Body of pancreas (tissue), 4 donors: Measurements from ENCODE around the gene NPHP4. TPM values are rescaled to one million over a fixed set of nuclear protein-coding genes. Genes with fewer than 3 reads are reported as not detected.

Experiments
- ATAC-seq: fragments of 150-250 bp; one replicate; pipeline ENCODE4 v1.9.1; 2016
- DNase-seq, 4 donors: peaks; one replicate each; pipeline ENCODE4 v3.0.0-alpha.2; 2019
- H3K27ac ChIP-seq, 4 donors: fragments of 200-600 bp; sonication (generic); 1 replicate in 3 of 4; 2 replicates in 1 of 4; pipeline versions ENCODE4 v1.5.1 to v1.6.1; 2016 to 2019; ENCODE audit warnings: mild to moderate bottlenecking in 1 of 4, mixed read lengths in 1 of 4, moderate library complexity in 1 of 4
- H3K27me3 ChIP-seq, 2 donors: fragments of 200-600 bp; sonication (generic); one replicate each; pipeline ENCODE4 v1.6.0; 2016; ENCODE audit warnings: mild to moderate bottlenecking in 1 of 2
- H3K36me3 ChIP-seq, 2 donors: fragments of 200-600 bp; sonication (generic); replicated peaks in 1 of 2; 2 replicates each; pipeline ENCODE4 v1.5.1; 2016; ENCODE audit warnings: low read depth in 2 of 2; ENCODE audit not compliant: insufficient read depth in 1 of 2
- H3K4me1 ChIP-seq: fragments of 200-600 bp; sonication (generic); one replicate; pipeline ENCODE4 v1.6.0; 2016
- H3K4me3 ChIP-seq, 2 donors: fragments of 200-600 bp; sonication (generic); 1 replicate in 1 of 2; 2 replicates in 1 of 2; pipeline ENCODE4 v1.5.1; 2016 to 2019
- H3K9me3 ChIP-seq, 3 donors: fragments of 200-600 bp; sonication (generic); 1 replicate in 2 of 3; 2 replicates in 1 of 3; pipeline ENCODE4 v1.5.1; 2016
- POLR2A ChIP-seq, 3 donors: fragments of 450-650 bp; IDR thresholded peaks; one replicate each; pipeline ENCODE4 v1.6.1; 2016; ENCODE audit warnings: antibody characterized with exemption in 3 of 3, mild to moderate bottlenecking in 2 of 3
- WGBS, 2 donors: methylation state at CpG; one replicate each; pipeline ENCODE4 v1.1.5; 2017; 5-methylcytosine and 5-hydroxymethylcytosine counted together
- intact Hi-C: fragments of 100-400 bp; cut with DNase I; formaldehyde crosslinking; loops from one replicate; pipeline ENCODE4 v1.15.1; 2023
- total RNA-seq, 2 donors: library from RNA; depleted of rRNA; stranded (reverse); fragments of >200 nt; gene quantifications; one replicate each; pipeline ENCODE4 v1.1.0, GENCODE V29; 2016
- TF ChIP-seq, protein P1 (sequence below), 7 experiments: fragments of 450-650 bp in 4 of 7; fragments of 200-600 bp in 3 of 7; sonication (generic) in 3 of 7; IDR thresholded peaks; one replicate each; pipeline ENCODE4 v1.5.1; 2016 to 2019; ENCODE audit warnings: antibody characterized with exemption in 7 of 7

The NPHP4 gene
- total RNA-seq, 2 donors from 2014 or later, result 10.4 to 48.5 TPM

DNA sequence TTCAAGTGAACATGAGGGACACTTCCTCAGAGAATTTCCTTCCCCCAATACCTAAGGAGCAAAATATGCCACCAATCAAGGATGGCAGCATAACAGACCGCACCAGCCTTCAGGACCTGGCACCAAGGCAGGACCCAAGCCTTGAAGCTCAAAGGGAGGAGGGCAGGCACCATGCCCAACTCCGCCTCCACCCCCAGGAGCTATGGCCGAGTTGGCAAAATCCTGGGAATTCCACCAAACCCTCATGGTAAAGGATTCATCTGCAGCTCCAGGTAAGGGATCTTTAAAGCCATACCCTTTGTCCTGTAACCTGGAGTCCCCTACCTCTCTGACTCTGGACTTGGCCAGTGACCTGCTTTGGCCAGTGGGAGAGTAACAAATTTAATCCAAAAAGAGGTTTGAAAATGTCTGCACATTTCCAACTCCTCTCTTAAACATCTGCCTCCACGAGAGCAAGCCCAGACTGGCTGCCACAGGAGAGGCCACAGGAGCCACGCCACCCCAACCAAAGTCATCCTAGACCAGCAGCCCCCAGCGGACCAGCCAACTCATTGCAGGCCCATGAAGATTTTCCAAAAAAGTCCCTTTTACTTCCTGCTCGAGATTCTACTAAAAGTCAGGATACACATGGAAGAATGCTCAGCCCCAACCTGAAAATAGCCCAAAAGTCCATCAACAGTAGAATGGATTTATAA is 41.9 kb downstream of the NPHP4 start:
- no peak for DNase-seq
- Histone ChIP-seq H3K4me1 (no peaks in the 10 kb centered on the region), H3K27ac (no peak overlapping the region), H3K9me3 (no peaks in the 10 kb centered on the region), H3K36me3 (peaks cover 0 to 5% of the 10 kb centered on the region in 2 donors), H3K4me3 (no peak overlapping the region), H3K27me3 (no peaks in the 10 kb centered on the region)
- TF ChIP-seq, protein P1, sequence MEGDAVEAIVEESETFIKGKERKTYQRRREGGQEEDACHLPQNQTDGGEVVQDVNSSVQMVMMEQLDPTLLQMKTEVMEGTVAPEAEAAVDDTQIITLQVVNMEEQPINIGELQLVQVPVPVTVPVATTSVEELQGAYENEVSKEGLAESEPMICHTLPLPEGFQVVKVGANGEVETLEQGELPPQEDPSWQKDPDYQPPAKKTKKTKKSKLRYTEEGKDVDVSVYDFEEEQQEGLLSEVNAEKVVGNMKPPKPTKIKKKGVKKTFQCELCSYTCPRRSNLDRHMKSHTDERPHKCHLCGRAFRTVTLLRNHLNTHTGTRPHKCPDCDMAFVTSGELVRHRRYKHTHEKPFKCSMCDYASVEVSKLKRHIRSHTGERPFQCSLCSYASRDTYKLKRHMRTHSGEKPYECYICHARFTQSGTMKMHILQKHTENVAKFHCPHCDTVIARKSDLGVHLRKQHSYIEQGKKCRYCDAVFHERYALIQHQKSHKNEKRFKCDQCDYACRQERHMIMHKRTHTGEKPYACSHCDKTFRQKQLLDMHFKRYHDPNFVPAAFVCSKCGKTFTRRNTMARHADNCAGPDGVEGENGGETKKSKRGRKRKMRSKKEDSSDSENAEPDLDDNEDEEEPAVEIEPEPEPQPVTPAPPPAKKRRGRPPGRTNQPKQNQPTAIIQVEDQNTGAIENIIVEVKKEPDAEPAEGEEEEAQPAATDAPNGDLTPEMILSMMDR (IDR thresholded peaks at IDR 0.05), result no peak
- no peak for TF ChIP-seq POLR2A (IDR thresholded peaks at IDR 0.05)
- intact Hi-C loops, result no loop called here
- ATAC-seq, result no peak
- 74 to 81% methylated on average over 6 to 7 of the region's 7 CpGs for WGBS, 2 donors

DNA sequence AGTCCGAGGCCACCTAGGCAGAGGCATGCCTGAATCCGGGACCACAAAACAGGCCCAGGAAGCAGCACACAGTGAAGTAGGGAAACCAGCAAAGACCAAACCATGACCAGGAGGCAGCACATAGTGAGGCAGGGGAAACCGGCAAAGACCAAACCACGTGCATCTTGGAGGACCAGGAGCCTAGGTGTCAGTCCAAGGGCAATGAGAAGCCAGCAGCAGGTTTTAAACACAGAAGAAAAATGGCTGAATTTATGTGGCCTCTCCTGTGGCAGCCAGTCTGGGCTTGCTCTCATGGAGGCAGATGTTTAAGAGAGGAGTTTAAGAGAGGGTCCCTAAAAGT is 42.5 kb downstream of the NPHP4 start:
- intact Hi-C loops, result no loop called here
- peaks cover 0 to 5% of the 10 kb centered on the region in 2 donors for H3K36me3 ChIP-seq

DNA sequence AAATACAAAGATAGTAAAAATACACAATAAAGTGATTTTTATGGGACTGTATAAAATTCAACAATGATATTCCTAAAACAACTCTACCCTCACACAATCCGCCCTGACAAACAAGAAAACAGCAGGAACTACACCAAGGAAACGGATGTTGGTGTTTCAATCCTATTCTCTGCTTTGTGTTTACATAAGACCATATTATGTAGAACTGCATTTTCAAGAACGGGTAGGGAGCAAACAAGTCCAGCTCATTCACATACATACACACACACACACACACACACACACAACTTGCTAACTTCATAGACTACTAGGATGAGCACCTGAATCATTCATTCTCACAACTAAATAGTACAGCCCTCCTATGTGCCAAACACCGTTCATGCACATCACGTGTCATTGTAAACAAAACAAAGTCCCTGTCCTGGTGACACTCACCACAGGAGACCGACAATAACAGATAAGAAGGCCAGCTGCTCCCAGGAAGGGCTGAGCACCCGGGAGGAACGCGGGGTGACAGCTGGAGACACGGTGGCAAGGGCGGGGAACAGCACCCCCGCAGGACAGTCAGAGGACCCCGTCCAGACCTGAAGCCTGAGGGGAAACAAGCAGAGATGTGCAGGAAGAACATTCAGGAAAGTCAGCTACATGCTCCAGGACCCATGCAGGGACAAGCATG is 43.0 kb downstream of the NPHP4 start:
- Histone ChIP-seq H3K36me3 (peaks cover 0 to 5% of the 10 kb centered on the region in 2 donors), H3K4me3 (no peak overlapping the region), H3K9me3 (no peaks in the 10 kb centered on the region), H3K27me3 (no peaks in the 10 kb centered on the region), H3K4me1 (no peaks in the 10 kb centered on the region), H3K27ac (no peak overlapping the region)
- no peak for ATAC-seq
- intact Hi-C loops, result no loop called here
- TF ChIP-seq POLR2A (IDR thresholded peaks at IDR 0.05), result no peak
- TF ChIP-seq, protein P1 (IDR thresholded peaks at IDR 0.05), result no peak
- no peak for DNase-seq
- WGBS, 2 donors, result 85 to 87% methylated on average over 13 of the region's 13 CpGs

More for the DNA sequence above, 42.5 kb downstream of the NPHP4 start:
- H3K9me3 ChIP-seq, result no peaks in the 10 kb centered on the region
- no peak overlapping the region for H3K4me3 ChIP-seq
- H3K4me1 ChIP-seq, result no peaks in the 10 kb centered on the region
- H3K27ac ChIP-seq, result no peak overlapping the region
- 78 to 89% methylated on average over 4 of the region's 4 CpGs for WGBS, 2 donors
- DNase-seq, result no peak
- no peak for ATAC-seq
- H3K27me3 ChIP-seq, result no peaks in the 10 kb centered on the region
- no peak for TF ChIP-seq POLR2A (IDR thresholded peaks at IDR 0.05)
- TF ChIP-seq, protein P1 (IDR thresholded peaks at IDR 0.05), result no peak

DNA sequence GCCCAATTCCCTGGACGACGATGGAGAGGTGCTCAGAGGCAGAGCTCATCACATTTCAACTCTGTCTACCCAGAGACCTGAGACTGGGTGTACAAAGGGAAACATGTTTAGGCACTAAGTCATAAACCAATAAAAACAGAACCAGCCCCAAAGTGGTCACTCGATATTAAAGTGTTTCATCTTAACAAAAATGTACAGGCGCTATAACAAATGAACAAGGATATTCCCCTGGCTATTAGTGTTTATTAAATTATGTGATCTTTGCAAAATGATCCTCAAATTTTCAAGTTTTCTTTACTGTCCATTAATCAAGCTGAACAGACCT is 43.6 kb downstream of the NPHP4 start:
- intact Hi-C loops, result no loop called here
- no peak for DNase-seq
- no peak for TF ChIP-seq POLR2A (IDR thresholded peaks at IDR 0.05)
- TF ChIP-seq, protein P1 (IDR thresholded peaks at IDR 0.05), result no peak
- H3K9me3 ChIP-seq, result no peaks in the 10 kb centered on the region
- no peak for ATAC-seq
- WGBS, 2 donors, result 93 to 98% methylated on average over 4 of the region's 4 CpGs
- H3K27ac ChIP-seq, result no peak overlapping the region
- no peak overlapping the region for H3K4me3 ChIP-seq
- H3K4me1 ChIP-seq, result no peaks in the 10 kb centered on the region
- no peaks in the 10 kb centered on the region for H3K27me3 ChIP-seq
- peaks cover 0 to 5% of the 10 kb centered on the region in 2 donors for H3K36me3 ChIP-seq
